Measurements from ENCODE around the gene EMSY.

GRCh38 chr11:76469141-76469540, 24.3 kb downstream of the EMSY start:
- no peak for TF ChIP-seq RAD21 (CRISPR knock-in tag; conservative IDR thresholded peaks at IDR 0.05 in 1 of 2, IDR thresholded peaks at IDR 0.05 in 1 of 2)
- no peak for TF ChIP-seq BCLAF1 (IDR thresholded peaks at IDR 0.05; ENCODE audit: borderline replicate concordance in 1 of 2, control insufficient read depth in 1 of 2, low read depth in 2 of 2, low read length in 1 of 2)
- no peak for TF ChIP-seq ZNF395 (CRISPR knock-in tag; IDR thresholded peaks at IDR 0.05)
- no peak for TF ChIP-seq HDAC2 (IDR thresholded peaks at IDR 0.05)
- TF ChIP-seq BRCA1 (IDR thresholded peaks at IDR 0.05) = no peak
- no peak for TF ChIP-seq BRCA1 (CRISPR knock-in tag; IDR thresholded peaks at IDR 0.05)
- no peak for TF ChIP-seq ATF6 (CRISPR knock-in tag; IDR thresholded peaks at IDR 0.05)
- no peak for TF ChIP-seq MYC (IDR thresholded peaks at IDR 0.05; ENCODE audit: low read depth, low read length)
- TF ChIP-seq MYC (CRISPR knock-in tag; IDR thresholded peaks at IDR 0.05; ENCODE audit: borderline replicate concordance, low read depth) = no peak

Data from K562 (cell line).